HepG2 (cell line): ENCODE measurements around the gene SPTAN1. TPM values are rescaled to one million over a fixed set of nuclear protein-coding genes. Genes with fewer than 3 reads are reported as not detected.

ENCODE experiments used
- ATAC-seq: fragments of 200-7000 bp; cut with Tn5 transposase; 3 replicates; pipeline ENCODE4 v1.9.1; 2020; ENCODE audit warnings: mild to moderate bottlenecking, moderate library complexity
- BruUV-seq: library from RNA; stranded (reverse); fragments of 400-500 nt; replicated peaks from 2 replicates; lab custom pipeline; 2021; lab: Mats Ljungman, UMichigan
- CTCF ChIA-PET: fragments of 300-600 bp; formaldehyde crosslinking; extraction: SDS; loops from one replicate; lab custom pipeline; 2021; ENCODE audit warnings: low total read pairs, inconsistent platforms, low intra/inter-chr PET ratio; lab: Yijun Ruan, JAX
- POLR2A ChIA-PET: fragments of 350-600 bp; sonication (Branson Sonifier 250); formaldehyde crosslinking; loops from one replicate; lab custom pipeline; 2020; ENCODE audit warnings: antibody characterized with exemption, inconsistent platforms; lab: Yijun Ruan, JAX
- DNase-seq: peaks from one replicate; pipeline ENCODE4 v3.0.0-alpha.2; 2015; ENCODE audit warnings: low spot score
- FAIRE-seq: peaks from 3 replicates; lab custom pipeline; 2011; peaks lifted over from hg19 to GRCh38; lab: Jason Lieb, UNC
- H2AFZ ChIP-seq: one replicate; pipeline ENCODE4 v1.6.1; 2011; ENCODE audit warnings: low read length, inconsistent platforms
- H3K27ac ChIP-seq: fragments of 300-600 bp; 3 replicates; pipeline ENCODE4 v1.8.0; 2011; ENCODE audit warnings: mixed run types, mild to moderate bottlenecking, mixed read lengths, low read length, inconsistent platforms; ENCODE audit not compliant: insufficient read depth; ENCODE audit errors: extremely low read length
- H3K27me3 ChIP-seq, 2 experiments: fragments of 200-600 bp in 1 of 2; 2 replicates in 1 of 2; 3 replicates in 1 of 2; pipeline versions ENCODE4 v1.6.0 to v1.8.0; 2011; ENCODE audit warnings: low read length in 2 of 2, mild to moderate bottlenecking in 2 of 2, moderate library complexity in 2 of 2, inconsistent platforms in 1 of 2; ENCODE audit not compliant: insufficient read depth in 2 of 2, control insufficient read depth in 1 of 2
- H3K36me3 ChIP-seq, 2 experiments: fragments of 200-600 bp in 1 of 2; replicated peaks in 1 of 2; 2 replicates in 1 of 2; 3 replicates in 1 of 2; pipeline versions ENCODE4 v1.5.1 to v1.8.0; 2011; ENCODE audit warnings: low read length in 2 of 2, inconsistent platforms in 1 of 2; ENCODE audit not compliant: insufficient read depth in 2 of 2, control insufficient read depth in 1 of 2
- H3K4me1 ChIP-seq: 2 replicates; pipeline ENCODE4 v1.5.1; 2012; ENCODE audit warnings: low read length, inconsistent platforms; ENCODE audit not compliant: insufficient read depth
- H3K4me2 ChIP-seq: 2 replicates; pipeline ENCODE4 v1.6.0; 2011; ENCODE audit warnings: low read depth, low read length, inconsistent platforms
- H3K4me3 ChIP-seq, 3 experiments: fragments of 200-600 bp in 1 of 3; sonication (generic), shearing (Covaris generic) in 1 of 3; replicated peaks in 1 of 3; 2 replicates each; pipeline ENCODE4 v1.5.1; 2011 to 2016; ENCODE audit warnings: low read length in 3 of 3, inconsistent platforms in 2 of 3, low read depth in 2 of 3, mild to moderate bottlenecking in 2 of 3, control low read depth in 1 of 3, mixed read lengths in 1 of 3; ENCODE audit not compliant: insufficient read depth in 1 of 3
- H3K79me2 ChIP-seq: one replicate; pipeline ENCODE4 v1.6.1; 2011; ENCODE audit warnings: low read length, inconsistent platforms; ENCODE audit not compliant: insufficient read depth
- H3K9ac ChIP-seq: 2 replicates; pipeline ENCODE4 v1.6.0; 2011; ENCODE audit warnings: mild to moderate bottlenecking, low read depth, low read length, inconsistent platforms; ENCODE audit not compliant: insufficient read depth
- H3K9me3 ChIP-seq: 2 replicates; pipeline ENCODE4 v1.5.1; 2012; ENCODE audit warnings: mild to moderate bottlenecking, low read length
- H4K20me1 ChIP-seq: 2 replicates; pipeline ENCODE4 v1.6.0; 2011; ENCODE audit warnings: inconsistent platforms, mild to moderate bottlenecking, low read length, moderate library complexity; ENCODE audit not compliant: insufficient read depth
- CEBPB ChIP-seq: IDR thresholded peaks from 2 replicates; pipeline ENCODE4 v1.6.1; 2011; ENCODE audit warnings: low read depth, low read length, improper control_type of control experiment, borderline replicate concordance
- WGBS: methylation state at CpG from one replicate; pipeline ENCODE4 v1.1.6; 2017; ENCODE audit warnings: low lambda C conversion rate; 5-methylcytosine and 5-hydroxymethylcytosine counted together
- in situ Hi-C: cut with HindIII; loops from 2 replicates; pipeline ENCODE4 v1.10.0; 2017; ENCODE audit warnings: low pct_unique_long_range_greater_than_20kb; ENCODE audit not compliant: extremely low pct_ligation_motif_present
- intact Hi-C: fragments of 100-400 bp; cut with micrococcal nuclease; formaldehyde crosslinking; loops from one replicate; pipeline ENCODE4 v1.10.0; 2022; ENCODE audit not compliant: unreplicated experiment
- polyA plus RNA-seq, 8 experiments: library from polyadenylated mRNA; depleted of rRNA in 3 of 8; stranded (reverse) in 7 of 8; unstranded in 1 of 8; fragments of >200 nt; fragmentation: Illumina TruSeq in 4 of 8; extraction: Trizol in 4 of 8; gene quantifications; 2 replicates each; pipeline versions ENCODE4 v1.2.1 to v1.2.3, GENCODE V29; 2011 to 2016; ENCODE audit warnings: low read depth in 4 of 8, missing spikeins in 1 of 8, mixed read lengths in 1 of 8; ENCODE audit not compliant: insufficient read depth in 1 of 8
- total RNA-seq, 5 experiments: library from RNA; depleted of rRNA; stranded (reverse); fragments of >200 nt; fragmentation: Illumina TruSeq; extraction: Trizol; gene quantifications; 2 replicates each; pipeline ENCODE4 v1.2.3, GENCODE V29; 2016; ENCODE audit warnings: low read depth in 1 of 5
- TF ChIP-seq, protein P1 (sequence below): sonication (generic); formaldehyde crosslinking; IDR thresholded peaks from 2 replicates; pipeline ENCODE4 v1.4.0; 2020; ENCODE audit warnings: missing genetic modification reagents
- TF ChIP-seq, protein P2 (sequence below): sonication (generic); formaldehyde crosslinking; IDR thresholded peaks from 2 replicates; pipeline ENCODE4 v1.5.1; 2020; ENCODE audit warnings: mild to moderate bottlenecking, missing genetic modification reagents, moderate library complexity

Gene SPTAN1
- total and polyA plus RNA-seq, 2 of the 13 experiments (the other 11 are each of a cell fraction or from before 2014, with no cell fraction given) = 106 to 111 TPM

DNA sequence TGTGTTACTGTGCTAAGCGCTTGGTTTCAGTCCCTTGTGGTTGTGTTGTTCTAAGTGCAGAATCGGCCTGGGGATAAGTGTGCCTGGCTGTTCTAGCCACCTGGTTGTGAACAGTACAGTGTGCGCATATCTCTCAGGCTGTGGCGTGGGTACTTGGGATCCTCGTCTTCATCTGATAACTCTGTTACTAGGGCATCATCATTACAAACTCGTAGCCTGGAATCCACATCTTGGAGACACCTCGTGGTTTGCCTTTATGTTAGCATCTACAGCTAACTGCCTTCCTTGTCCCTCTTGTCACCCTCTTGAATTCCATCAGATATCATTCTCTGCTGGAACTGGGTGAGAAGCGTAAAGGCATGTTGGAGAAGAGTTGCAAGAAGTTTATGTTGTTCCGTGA lies 41.5 kb downstream of the SPTAN1 start (continued):
- TF ChIP-seq, protein P1, sequence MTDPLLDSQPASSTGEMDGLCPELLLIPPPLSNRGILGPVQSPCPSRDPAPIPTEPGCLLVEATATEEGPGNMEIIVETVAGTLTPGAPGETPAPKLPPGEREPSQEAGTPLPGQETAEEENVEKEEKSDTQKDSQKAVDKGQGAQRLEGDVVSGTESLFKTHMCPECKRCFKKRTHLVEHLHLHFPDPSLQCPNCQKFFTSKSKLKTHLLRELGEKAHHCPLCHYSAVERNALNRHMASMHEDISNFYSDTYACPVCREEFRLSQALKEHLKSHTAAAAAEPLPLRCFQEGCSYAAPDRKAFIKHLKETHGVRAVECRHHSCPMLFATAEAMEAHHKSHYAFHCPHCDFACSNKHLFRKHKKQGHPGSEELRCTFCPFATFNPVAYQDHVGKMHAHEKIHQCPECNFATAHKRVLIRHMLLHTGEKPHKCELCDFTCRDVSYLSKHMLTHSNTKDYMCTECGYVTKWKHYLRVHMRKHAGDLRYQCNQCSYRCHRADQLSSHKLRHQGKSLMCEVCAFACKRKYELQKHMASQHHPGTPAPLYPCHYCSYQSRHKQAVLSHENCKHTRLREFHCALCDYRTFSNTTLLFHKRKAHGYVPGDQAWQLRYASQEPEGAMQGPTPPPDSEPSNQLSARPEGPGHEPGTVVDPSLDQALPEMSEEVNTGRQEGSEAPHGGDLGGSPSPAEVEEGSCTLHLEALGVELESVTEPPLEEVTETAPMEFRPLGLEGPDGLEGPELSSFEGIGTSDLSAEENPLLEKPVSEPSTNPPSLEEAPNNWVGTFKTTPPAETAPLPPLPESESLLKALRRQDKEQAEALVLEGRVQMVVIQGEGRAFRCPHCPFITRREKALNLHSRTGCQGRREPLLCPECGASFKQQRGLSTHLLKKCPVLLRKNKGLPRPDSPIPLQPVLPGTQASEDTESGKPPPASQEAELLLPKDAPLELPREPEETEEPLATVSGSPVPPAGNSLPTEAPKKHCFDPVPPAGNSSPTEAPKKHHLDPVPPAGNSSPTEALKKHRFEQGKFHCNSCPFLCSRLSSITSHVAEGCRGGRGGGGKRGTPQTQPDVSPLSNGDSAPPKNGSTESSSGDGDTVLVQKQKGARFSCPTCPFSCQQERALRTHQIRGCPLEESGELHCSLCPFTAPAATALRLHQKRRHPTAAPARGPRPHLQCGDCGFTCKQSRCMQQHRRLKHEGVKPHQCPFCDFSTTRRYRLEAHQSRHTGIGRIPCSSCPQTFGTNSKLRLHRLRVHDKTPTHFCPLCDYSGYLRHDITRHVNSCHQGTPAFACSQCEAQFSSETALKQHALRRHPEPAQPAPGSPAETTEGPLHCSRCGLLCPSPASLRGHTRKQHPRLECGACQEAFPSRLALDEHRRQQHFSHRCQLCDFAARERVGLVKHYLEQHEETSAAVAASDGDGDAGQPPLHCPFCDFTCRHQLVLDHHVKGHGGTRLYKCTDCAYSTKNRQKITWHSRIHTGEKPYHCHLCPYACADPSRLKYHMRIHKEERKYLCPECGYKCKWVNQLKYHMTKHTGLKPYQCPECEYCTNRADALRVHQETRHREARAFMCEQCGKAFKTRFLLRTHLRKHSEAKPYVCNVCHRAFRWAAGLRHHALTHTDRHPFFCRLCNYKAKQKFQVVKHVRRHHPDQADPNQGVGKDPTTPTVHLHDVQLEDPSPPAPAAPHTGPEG (CRISPR knock-in tag) = no peak
- TF ChIP-seq, all 625 proteins: peak for 0

DNA sequence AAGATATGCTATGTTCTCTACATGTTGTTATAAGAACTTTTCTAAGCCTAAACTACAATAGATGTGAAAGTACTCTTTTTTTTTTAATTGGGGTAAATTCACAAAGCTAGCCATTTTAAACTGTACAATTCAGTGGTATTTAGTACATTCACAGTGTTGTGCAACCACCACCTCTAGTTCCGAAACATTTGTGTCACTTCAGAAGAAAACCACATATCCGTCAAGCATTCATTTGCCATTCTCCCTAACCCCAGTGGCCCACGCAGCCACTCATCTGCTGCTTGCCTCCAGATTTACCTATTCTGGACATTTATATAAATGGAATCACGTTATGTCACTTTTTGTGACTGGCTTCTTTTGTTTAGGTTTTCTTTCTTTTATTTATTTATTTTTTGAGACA lies 43.1 kb downstream of the SPTAN1 start:
- no peak for FAIRE-seq
- no peak for DNase-seq
- intact Hi-C loops = no loop called here
- H3K27me3 ChIP-seq = no peaks in the 10 kb centered on the region
- ChIA-PET CTCF (no interaction called here), POLR2A (no interaction called here)
- no peak overlapping the region for H3K4me2 ChIP-seq
- no peak for ATAC-seq
- 96% methylated on average over 4 of the region's 4 CpGs for WGBS
- no peaks in the 10 kb centered on the region for H3K9me3 ChIP-seq
- no peak overlapping the region for H2AFZ ChIP-seq
- no peak overlapping the region for H3K9ac ChIP-seq
- H3K36me3 ChIP-seq = peaks cover 27 to 74% of the 10 kb centered on the region in 2 experiments
- 0 out of 2 replicates have a peak, but pooled peaks have one; percentile 14 for TF ChIP-seq CEBPB
- TF ChIP-seq, protein P2, sequence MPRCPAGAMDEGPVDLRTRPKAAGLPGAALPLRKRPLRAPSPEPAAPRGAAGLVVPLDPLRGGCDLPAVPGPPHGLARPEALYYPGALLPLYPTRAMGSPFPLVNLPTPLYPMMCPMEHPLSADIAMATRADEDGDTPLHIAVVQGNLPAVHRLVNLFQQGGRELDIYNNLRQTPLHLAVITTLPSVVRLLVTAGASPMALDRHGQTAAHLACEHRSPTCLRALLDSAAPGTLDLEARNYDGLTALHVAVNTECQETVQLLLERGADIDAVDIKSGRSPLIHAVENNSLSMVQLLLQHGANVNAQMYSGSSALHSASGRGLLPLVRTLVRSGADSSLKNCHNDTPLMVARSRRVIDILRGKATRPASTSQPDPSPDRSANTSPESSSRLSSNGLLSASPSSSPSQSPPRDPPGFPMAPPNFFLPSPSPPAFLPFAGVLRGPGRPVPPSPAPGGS (CRISPR knock-in tag) = no peak
- in situ Hi-C loops = no loop called here
- H3K79me2 ChIP-seq = no peaks in the 10 kb centered on the region
- no peaks in the 10 kb centered on the region for H4K20me1 ChIP-seq
- H3K4me3 ChIP-seq = no peak overlapping the region
- no TSS peak for BruUV-seq
- no peak overlapping the region for H3K27ac ChIP-seq
- H3K4me1 ChIP-seq = no peaks in the 10 kb centered on the region
